DND-41 (cell line): ENCODE results near the gene MYO19.

ENCODE experiments used
- EZH2 ChIP-seq: IDR thresholded peaks from 3 replicates; pipeline ENCODE4 v1.6.1; 2012; ENCODE audit warnings: borderline replicate concordance, low read depth, mild to moderate bottlenecking, moderate library complexity, low read length, inconsistent platforms; ENCODE audit not compliant: severe bottlenecking
- TF ChIP-seq, protein P1 (sequence below): IDR thresholded peaks from 2 replicates; pipeline ENCODE4 v1.5.1; 2012; ENCODE audit warnings: borderline replicate concordance, low read length, moderate library complexity, mild to moderate bottlenecking; ENCODE audit not compliant: poor library complexity, severe bottlenecking; ENCODE audit errors: extremely low read depth

GRCh38 chr17:36576793-36577192, 42.1 kb upstream of the MYO19 start:
- TF ChIP-seq, protein P1, sequence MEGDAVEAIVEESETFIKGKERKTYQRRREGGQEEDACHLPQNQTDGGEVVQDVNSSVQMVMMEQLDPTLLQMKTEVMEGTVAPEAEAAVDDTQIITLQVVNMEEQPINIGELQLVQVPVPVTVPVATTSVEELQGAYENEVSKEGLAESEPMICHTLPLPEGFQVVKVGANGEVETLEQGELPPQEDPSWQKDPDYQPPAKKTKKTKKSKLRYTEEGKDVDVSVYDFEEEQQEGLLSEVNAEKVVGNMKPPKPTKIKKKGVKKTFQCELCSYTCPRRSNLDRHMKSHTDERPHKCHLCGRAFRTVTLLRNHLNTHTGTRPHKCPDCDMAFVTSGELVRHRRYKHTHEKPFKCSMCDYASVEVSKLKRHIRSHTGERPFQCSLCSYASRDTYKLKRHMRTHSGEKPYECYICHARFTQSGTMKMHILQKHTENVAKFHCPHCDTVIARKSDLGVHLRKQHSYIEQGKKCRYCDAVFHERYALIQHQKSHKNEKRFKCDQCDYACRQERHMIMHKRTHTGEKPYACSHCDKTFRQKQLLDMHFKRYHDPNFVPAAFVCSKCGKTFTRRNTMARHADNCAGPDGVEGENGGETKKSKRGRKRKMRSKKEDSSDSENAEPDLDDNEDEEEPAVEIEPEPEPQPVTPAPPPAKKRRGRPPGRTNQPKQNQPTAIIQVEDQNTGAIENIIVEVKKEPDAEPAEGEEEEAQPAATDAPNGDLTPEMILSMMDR: no peak
- no peak for TF ChIP-seq EZH2
